ENCODE measurements around the gene C5AR1.
"Not testable (repeated sequence)": the region's sequence is repeated elsewhere in the genome, so short reads cannot be mapped to it uniquely, and the experiment has no call there.

DNA sequence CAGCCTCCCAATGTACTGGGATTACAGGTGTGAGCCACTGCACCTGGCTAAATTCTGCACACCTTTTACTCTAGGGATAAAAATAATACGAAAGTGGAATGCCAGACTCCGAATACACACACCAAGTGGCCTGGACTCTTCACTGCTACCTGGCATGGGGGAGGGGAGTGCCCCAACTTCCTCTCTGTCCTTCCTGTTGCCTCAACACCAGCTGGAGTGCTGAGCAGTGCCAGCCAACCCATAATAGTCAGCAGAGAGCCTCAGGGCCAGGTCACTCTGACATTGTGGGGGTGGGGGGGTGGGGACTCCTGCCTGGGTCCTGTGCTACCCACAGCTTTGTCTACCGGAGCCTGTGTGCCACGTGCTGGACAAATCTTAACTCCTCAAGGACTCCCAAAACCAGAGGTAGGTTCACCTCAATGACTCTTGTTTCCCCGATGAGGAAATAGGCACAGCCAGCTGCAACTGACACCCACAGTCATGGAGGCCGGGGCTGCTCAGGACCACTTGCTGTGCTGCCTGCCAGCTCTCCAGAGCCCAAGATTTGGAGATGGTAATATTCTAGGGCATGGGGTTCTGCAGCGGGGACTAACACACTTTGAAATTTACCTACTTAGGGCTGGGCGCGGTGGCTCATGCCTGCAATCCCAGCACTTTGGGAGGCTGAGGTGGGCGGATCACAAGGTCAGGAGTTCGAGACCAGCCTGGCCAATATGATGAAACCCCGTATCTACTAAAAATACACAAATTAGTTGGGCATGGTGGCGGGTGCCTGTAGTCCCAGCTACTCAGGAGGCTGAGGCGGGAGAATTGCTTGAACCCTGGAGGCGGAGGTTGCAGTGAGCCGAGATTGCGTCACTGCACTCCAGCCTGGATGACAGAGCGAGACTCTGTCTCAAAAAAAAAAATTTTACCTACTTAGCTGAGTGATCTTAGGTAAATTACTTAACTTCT, 27.4 kb downstream of the C5AR1 start:
- TF ChIP-seq, protein P1, sequence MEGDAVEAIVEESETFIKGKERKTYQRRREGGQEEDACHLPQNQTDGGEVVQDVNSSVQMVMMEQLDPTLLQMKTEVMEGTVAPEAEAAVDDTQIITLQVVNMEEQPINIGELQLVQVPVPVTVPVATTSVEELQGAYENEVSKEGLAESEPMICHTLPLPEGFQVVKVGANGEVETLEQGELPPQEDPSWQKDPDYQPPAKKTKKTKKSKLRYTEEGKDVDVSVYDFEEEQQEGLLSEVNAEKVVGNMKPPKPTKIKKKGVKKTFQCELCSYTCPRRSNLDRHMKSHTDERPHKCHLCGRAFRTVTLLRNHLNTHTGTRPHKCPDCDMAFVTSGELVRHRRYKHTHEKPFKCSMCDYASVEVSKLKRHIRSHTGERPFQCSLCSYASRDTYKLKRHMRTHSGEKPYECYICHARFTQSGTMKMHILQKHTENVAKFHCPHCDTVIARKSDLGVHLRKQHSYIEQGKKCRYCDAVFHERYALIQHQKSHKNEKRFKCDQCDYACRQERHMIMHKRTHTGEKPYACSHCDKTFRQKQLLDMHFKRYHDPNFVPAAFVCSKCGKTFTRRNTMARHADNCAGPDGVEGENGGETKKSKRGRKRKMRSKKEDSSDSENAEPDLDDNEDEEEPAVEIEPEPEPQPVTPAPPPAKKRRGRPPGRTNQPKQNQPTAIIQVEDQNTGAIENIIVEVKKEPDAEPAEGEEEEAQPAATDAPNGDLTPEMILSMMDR (conservative IDR thresholded peaks at IDR 0.05; ENCODE audit: low read length): not testable (repeated sequence)
- TF ChIP-seq EZH2phosphoT487 (IDR thresholded peaks at IDR 0.05; ENCODE audit: borderline replicate concordance, low read depth, low read length): not testable (repeated sequence)
